Measurements from ENCODE around the gene BACE2.
"Not testable (repeated sequence)": the region's sequence is repeated elsewhere in the genome, so short reads cannot be mapped to it uniquely, and the experiment has no call there.

BACE2 gene

GRCh38 chr21:41215856-41216408 is 48.0 kb downstream of the BACE2 start:
- no peak for DNase-seq (ENCODE audit: low spot score)

GRCh38 chr21:41216486-41216885 is 48.5 kb downstream of the BACE2 start:
- DNase-seq (ENCODE audit: low spot score), result no peak

- DNase-seq (ENCODE audit: low spot score), result no peak
Observed at GRCh38 chr21:41217671-41218385, 49.9 kb downstream of the BACE2 start.

- no peak for DNase-seq (ENCODE audit: low spot score)
Observed at GRCh38 chr21:41219498-41220207, 51.7 kb downstream of the BACE2 start.

DNA sequence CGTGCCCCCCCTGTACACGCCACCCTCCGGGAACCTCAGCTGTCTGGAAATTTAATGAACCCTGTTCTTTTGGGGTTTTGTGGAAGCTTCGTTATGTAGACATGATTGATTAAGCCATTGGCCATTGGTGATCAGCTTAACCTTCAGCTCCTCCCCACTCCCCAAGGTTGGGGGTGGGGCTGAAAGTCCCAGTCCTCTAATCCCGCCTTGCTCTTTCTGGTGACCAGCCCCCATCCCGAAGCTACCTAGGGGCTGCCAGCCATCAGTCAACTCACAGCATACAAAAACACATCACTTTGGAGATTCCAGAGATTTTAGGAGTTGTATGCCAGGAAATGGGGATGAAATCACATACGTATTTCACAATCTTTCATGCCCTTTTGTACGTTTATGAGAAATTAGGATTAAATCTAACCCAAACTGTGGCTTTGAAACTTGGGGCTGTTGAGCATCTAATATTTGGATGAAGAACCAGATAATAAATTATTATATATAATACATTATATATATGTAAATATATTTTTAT is 52.3 kb downstream of the BACE2 start:
- DNase-seq (ENCODE audit: low spot score), result no peak

DNA sequence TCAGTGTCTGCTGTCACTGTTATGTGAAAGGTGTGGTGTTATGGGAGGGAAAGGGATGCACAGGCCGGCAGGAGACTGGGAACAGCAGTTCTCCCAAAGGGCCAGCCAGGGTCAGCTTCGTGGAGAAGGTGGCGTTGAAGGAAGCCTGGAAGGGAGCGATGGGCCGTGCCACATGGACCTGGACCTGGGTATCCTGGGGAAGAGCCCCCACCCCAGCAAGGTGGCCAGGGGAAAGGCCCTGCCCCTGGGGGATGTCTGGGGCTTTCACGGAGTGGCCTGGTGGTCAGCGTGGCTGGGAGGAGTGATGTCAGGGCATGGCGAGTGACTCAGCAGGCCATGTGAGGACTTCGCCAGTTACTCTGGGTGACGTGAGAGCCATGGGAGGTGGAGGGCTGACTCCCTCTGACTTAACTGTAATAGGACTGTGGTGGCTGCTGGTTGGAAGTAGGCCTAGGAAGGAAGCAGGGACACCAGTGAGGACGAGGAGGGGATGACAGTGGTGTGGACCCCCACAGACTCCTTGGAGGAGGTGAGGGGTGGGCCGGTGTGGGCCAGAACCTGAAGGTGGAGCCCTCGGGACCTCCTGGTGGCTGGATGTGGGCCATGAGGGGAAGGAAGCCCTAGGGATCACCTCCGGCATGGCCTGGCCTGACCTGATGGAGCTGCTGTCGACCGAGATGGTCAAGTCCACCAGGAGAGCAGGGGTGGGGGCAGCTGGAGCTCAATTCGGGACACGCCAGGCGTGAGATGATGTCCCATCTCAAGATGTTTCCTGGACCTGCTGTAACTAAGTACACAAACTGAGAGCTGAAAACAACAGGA is 54.5 kb downstream of the BACE2 start:
- DNase-seq (ENCODE audit: low spot score), result no peak

- no peak for DNase-seq (ENCODE audit: low spot score)
Observed at GRCh38 chr21:41226853-41227252, 58.9 kb downstream of the BACE2 start.

DNA sequence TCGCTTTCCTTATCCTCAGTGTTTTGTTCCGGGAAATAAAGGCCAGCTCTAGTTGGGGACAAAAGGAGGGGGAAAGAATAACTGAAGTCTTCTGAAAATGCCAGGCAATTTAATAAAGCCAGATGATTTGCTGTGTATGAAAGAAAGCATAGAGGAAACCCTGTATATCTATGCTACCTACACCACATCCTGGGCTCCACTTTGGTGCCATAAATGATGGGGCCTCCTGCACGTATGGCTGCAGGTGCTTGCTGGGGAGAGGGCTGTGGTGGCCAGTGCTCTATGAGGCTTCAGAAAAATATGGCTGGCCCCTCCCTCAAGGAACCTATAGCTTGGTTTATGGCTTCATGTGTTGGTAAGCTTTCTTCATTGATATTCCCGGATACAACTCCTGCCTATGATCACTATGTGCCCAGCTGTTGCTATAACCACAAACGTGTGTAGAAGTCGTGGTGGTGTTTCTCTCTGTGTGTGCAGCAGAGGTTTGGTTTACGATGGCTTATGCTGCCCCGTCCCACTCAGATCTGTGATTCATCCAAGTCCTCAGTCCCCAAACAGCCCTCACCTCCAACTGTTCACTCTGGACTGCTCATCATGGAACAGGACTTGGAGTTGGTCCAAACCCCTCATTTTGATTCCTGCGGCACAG is 59.5 kb downstream of the BACE2 start:
- no peak for DNase-seq (ENCODE audit: low spot score)

DNA sequence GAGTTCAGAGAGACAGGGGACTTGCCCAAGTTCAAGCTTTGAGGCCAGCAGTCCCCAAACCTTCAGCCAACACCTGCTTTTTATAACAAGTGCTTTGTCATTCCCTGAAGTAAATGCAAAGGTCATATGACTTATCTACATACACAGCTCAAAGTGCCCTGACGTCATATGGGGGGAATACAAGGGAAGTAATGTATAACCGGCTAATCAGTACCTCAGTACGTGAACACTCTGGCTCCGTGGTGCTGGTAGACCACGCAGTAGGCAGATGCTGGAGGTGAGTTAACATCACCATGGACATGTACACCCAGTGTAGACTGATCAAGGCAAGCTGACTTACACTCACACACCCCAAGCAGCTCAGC is 60.0 kb downstream of the BACE2 start:
- DNase-seq (ENCODE audit: low spot score), result no peak

DNA sequence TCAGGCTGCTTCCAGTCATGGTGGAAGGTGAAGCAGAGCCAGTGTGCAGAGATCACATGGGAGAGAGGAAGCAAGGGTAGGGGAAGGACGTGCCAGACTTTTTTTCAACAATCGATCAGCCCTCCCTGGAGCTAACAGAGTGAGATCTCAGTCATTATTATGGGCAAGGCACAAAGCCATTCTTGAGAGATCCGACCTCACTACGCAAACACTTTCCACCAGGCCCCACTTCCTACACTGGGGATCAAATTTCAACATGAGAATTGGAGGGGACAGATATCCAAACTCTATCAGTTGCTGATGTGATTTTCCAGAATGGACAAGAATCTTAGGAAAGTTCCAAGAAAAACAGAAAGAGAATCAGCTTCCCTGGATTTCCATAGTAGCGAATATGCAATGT is 60.5 kb downstream of the BACE2 start:
- DNase-seq (ENCODE audit: low spot score), result no peak

DNA sequence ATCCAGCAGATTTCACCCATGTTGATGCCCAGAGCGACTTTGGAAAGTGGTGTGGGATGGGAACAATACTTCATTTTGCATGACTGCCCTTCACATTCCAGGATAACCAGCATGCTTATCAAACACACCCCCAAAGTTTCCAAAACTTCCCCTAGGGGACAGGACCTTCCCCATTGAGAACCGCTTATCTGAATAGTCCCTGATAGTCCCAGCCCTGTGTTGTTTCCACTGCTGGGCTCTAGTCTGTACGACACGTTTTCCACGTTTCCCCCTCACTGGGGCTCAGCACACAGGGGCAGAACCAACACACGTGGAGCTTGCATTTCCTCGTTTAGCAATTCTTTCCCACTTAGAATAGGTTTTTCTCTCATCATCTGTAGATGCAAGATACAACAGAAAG is 61.0 kb downstream of the BACE2 start:
- no peak for DNase-seq (ENCODE audit: low spot score)

- no peak for DNase-seq (ENCODE audit: low spot score)
Observed at GRCh38 chr21:41229509-41230248, 61.7 kb downstream of the BACE2 start.

- DNase-seq (ENCODE audit: low spot score), result no peak
Observed at GRCh38 chr21:41230497-41230896, 62.5 kb downstream of the BACE2 start.

- no peak for DNase-seq (ENCODE audit: low spot score)
Observed at GRCh38 chr21:41231060-41231459, 63.1 kb downstream of the BACE2 start.

GRCh38 chr21:41232013-41232412 is 64.1 kb downstream of the BACE2 start:
- DNase-seq (ENCODE audit: low spot score), result no peak

DNA sequence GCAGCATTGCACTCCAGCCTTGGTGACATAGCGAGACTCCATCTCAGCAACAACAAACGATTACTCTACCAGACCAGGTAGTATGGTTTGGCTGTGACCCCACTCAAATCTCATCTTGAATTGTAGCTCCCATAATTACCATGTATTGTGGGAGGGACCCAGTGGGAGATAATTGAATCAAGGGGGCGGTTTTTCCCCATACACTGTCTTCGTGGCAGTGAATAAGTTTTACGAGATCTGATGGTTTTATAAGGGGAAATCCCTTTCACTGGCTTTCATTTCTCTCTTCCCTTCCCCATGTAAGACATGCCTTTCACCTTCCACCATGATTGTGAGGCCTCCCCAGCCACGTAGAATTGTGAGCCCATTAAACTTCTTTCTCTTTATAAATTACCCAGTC is 66.0 kb downstream of the BACE2 start:
- DNase-seq (ENCODE audit: low spot score), result no peak

DNA sequence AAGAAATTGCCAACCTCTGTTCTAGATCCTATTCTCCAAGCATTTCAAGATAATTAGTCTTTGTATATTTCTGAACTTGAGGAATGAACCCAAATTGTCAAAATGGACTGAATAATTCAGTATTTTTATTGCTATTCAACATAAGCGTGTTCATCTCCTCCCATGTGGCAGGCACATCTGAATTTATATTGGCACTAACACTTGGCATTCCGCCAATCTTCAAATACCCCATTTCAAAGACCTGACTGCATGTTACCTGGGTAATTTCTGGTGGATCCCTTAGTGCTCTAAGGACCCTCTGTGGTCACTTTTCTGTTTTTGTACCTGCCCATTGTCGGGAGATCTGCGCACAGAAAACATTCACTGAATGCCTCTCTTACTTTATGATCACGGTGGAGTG is 66.6 kb downstream of the BACE2 start:
- DNase-seq (ENCODE audit: low spot score), result no peak

DNA sequence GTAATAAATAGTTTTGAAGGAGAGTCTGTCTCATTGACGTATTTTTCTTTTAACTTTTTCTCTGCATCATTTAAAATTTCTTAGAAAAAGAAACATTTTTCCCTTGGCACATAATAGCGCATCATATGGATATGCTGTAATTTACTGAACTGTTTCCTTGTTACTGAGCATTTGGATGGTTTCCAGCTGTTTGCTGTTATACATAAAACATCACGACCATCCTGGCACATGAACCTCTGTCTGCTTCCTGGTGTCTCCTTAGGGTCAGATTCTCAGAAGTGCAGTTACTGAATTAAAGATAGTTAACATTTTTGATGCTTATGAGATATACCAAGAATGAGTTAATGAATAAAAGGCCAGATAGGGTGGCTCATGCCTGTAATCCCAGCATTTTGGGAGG is 67.2 kb downstream of the BACE2 start:
- no peak for DNase-seq (ENCODE audit: low spot score)

- DNase-seq (ENCODE audit: low spot score), result no peak
Observed at GRCh38 chr21:41236352-41236973, 68.5 kb downstream of the BACE2 start.

- DNase-seq (ENCODE audit: low spot score), result not testable (repeated sequence)
Observed at GRCh38 chr21:41238081-41238796, 70.3 kb downstream of the BACE2 start.

All from LoVo (cell line).